Liver (tissue), 9 donors: ENCODE measurements around the gene ALK. TPM values are rescaled to one million over a fixed set of nuclear protein-coding genes. Genes with fewer than 3 reads are reported as not detected.
A peak's percentile ranks its signal among the peaks of the same experiment; 100 is the strongest.
"Not testable (repeated sequence)": the region's sequence is repeated elsewhere in the genome, so short reads cannot be mapped to it uniquely, and the experiment has no call there.

Experiments
- DNase-seq: peaks from one replicate; pipeline ENCODE4 v3.0.0-alpha.2; 2017; ENCODE audit warnings: low spot score
- H3K27ac ChIP-seq, 2 donors: one replicate each; pipeline ENCODE4 v1.7.0; 2013; ENCODE audit warnings: inconsistent platforms in 2 of 2, low read length in 2 of 2, control low read depth in 1 of 2, low read depth in 1 of 2, mild to moderate bottlenecking in 1 of 2
- H3K27me3 ChIP-seq, 4 donors: one replicate each; pipeline versions ENCODE4 v1.6.1 to v1.7.0; 2013; ENCODE audit warnings: low read length in 3 of 4, inconsistent platforms in 1 of 4, mild to moderate bottlenecking in 1 of 4, moderate library complexity in 1 of 4; ENCODE audit not compliant: control insufficient read depth in 4 of 4, insufficient read depth in 4 of 4
- H3K36me3 ChIP-seq, 4 donors: one replicate each; pipeline versions ENCODE4 v1.6.1 to v1.7.0; 2013; ENCODE audit warnings: low read length in 3 of 4, mild to moderate bottlenecking in 3 of 4, low read depth in 1 of 4, moderate library complexity in 1 of 4; ENCODE audit not compliant: control insufficient read depth in 4 of 4, insufficient read depth in 3 of 4
- H3K4me1 ChIP-seq, 4 donors: one replicate each; pipeline versions ENCODE4 v1.6.1 to v1.7.0; 2013; ENCODE audit warnings: low read length in 3 of 4, mild to moderate bottlenecking in 3 of 4, moderate library complexity in 1 of 4; ENCODE audit not compliant: control insufficient read depth in 4 of 4, insufficient read depth in 4 of 4
- H3K4me3 ChIP-seq, 3 donors: one replicate each; pipeline versions ENCODE4 v1.6.1 to v1.7.0; 2013; ENCODE audit warnings: low read length in 3 of 3, control low read depth in 1 of 3, low read depth in 1 of 3, mild to moderate bottlenecking in 1 of 3
- H3K9ac ChIP-seq, 2 donors: one replicate each; pipeline ENCODE4 v1.7.0; 2013; ENCODE audit warnings: low read length in 2 of 2, mild to moderate bottlenecking in 2 of 2, moderate library complexity in 2 of 2, control low read depth in 1 of 2, low read depth in 1 of 2
- H3K9me3 ChIP-seq, 4 donors: one replicate each; pipeline versions ENCODE4 v1.6.1 to v1.7.0; 2013; ENCODE audit warnings: low read length in 3 of 4; ENCODE audit not compliant: control insufficient read depth in 4 of 4
- EGR1 ChIP-seq, 2 donors: IDR thresholded peaks; 2 replicates each; pipeline ENCODE4 v1.6.1; 2016 to 2018; ENCODE audit warnings: antibody characterized with exemption in 2 of 2, low read depth in 2 of 2
- FOXA2 ChIP-seq: IDR thresholded peaks from 2 replicates; pipeline ENCODE4 v1.6.1; 2016; ENCODE audit warnings: antibody characterized with exemption
- GABPA ChIP-seq, 2 donors: IDR thresholded peaks in 1 of 2; conservative IDR thresholded peaks in 1 of 2; 2 replicates each; pipeline ENCODE4 v1.6.1; 2016; ENCODE audit warnings: antibody characterized with exemption in 2 of 2, mild to moderate bottlenecking in 1 of 2, moderate library complexity in 1 of 2
- HNF4G ChIP-seq: IDR thresholded peaks from 2 replicates; pipeline ENCODE4 v1.6.1; 2016; ENCODE audit warnings: antibody characterized with exemption
- JUND ChIP-seq, 2 donors: IDR thresholded peaks; 2 replicates each; pipeline ENCODE4 v1.6.1; 2016; ENCODE audit warnings: antibody characterized with exemption in 2 of 2
- RAD21 ChIP-seq, 2 donors: IDR thresholded peaks; 2 replicates each; pipeline ENCODE4 v1.6.1; 2016; ENCODE audit warnings: antibody characterized with exemption in 2 of 2, mild to moderate bottlenecking in 2 of 2
- RXRA ChIP-seq, 2 donors: IDR thresholded peaks; 2 replicates each; pipeline ENCODE4 v1.6.1; 2017 to 2018; ENCODE audit warnings: antibody characterized with exemption in 2 of 2, mild to moderate bottlenecking in 1 of 2
- SP1 ChIP-seq: IDR thresholded peaks from 2 replicates; pipeline ENCODE4 v1.6.1; 2018; ENCODE audit warnings: antibody characterized with exemption, mild to moderate bottlenecking
- WGBS: extraction: QIAGEN DNeasy Blood & Tissue Kit; methylation state at CpG from one replicate; pipeline ENCODE4 v1.1.7; 2013; 5-methylcytosine and 5-hydroxymethylcytosine counted together
- polyA plus RNA-seq, 2 donors: library from polyadenylated mRNA; stranded (reverse) in 1 of 2; unstranded in 1 of 2; fragments of 200-250 nt in 1 of 2; fragments of >200 nt in 1 of 2; fragmentation: Nextera tagmentation in 1 of 2; extraction: Ambion mirVana in 1 of 2; gene quantifications; one replicate each; pipeline versions ENCODE4 v1.2.1 to v1.2.3, GENCODE V29; 2013 to 2015
- total RNA-seq, 2 donors: library from RNA; depleted of rRNA; stranded (reverse); fragments of >200 nt; gene quantifications; one replicate each; pipeline ENCODE4 v1.2.3, GENCODE V29; 2014
- TF ChIP-seq, protein P1 (sequence below): fragments of 150-350 bp; IDR thresholded peaks from 2 replicates; pipeline ENCODE4 v1.5.1; 2017; ENCODE audit warnings: improper control_type of control experiment, low read depth, low read length; ENCODE audit not compliant: missing input control
- TF ChIP-seq, protein P2 (sequence below): IDR thresholded peaks from 2 replicates; pipeline ENCODE4 v1.6.1; 2016; ENCODE audit warnings: antibody characterized with exemption
- TF ChIP-seq, protein P3 (sequence below): IDR thresholded peaks from 2 replicates; pipeline ENCODE4 v1.6.1; 2016; ENCODE audit warnings: antibody characterized with exemption
- donor health status: healthy.
- donor health status: healthy.
- donor health status: healthy.
- donor health status: healthy.
- donor health status: healthy.

ALK gene
- total and polyA plus RNA-seq, 4 donors = under 0.01 TPM; not detected in 3

DNA sequence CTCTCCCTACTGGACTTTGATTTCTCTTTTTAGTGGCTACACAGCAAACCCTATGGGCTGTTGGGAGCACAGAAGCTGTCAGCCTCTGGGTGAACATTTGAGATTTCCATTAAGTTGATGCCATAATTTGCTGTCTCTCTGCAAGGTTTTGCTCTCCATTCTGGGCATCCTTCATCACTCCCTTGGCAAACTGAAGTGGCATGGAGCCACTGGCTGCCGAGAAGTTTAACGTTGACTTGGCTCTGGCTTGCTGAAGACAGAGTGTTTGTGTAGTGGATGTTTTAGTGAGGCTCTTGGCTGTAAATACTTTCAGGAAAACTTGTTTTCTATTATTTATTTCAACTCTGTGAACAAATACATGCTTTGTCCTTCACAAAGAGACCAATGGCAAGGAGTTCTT is 91.5 kb downstream of the ALK start:
- WGBS = 81% methylated on average over 2 of the region's 2 CpGs
- no peaks in the 10 kb centered on the region for H3K9me3 ChIP-seq
- H3K36me3 ChIP-seq = no peaks in the 10 kb centered on the region
- DNase-seq = no peak
- H3K27ac ChIP-seq = no peak overlapping the region
- no peak for TF ChIP-seq JUND (IDR thresholded peaks at IDR 0.05)
- TF ChIP-seq, protein P1, sequence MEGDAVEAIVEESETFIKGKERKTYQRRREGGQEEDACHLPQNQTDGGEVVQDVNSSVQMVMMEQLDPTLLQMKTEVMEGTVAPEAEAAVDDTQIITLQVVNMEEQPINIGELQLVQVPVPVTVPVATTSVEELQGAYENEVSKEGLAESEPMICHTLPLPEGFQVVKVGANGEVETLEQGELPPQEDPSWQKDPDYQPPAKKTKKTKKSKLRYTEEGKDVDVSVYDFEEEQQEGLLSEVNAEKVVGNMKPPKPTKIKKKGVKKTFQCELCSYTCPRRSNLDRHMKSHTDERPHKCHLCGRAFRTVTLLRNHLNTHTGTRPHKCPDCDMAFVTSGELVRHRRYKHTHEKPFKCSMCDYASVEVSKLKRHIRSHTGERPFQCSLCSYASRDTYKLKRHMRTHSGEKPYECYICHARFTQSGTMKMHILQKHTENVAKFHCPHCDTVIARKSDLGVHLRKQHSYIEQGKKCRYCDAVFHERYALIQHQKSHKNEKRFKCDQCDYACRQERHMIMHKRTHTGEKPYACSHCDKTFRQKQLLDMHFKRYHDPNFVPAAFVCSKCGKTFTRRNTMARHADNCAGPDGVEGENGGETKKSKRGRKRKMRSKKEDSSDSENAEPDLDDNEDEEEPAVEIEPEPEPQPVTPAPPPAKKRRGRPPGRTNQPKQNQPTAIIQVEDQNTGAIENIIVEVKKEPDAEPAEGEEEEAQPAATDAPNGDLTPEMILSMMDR = no peak
- H3K9ac ChIP-seq = no peak overlapping the region
- H3K4me1 ChIP-seq = no peaks in the 10 kb centered on the region
- H3K4me3 ChIP-seq = no peak overlapping the region
- peaks cover 0 to 2% (median 0%) of the 10 kb centered on the region in 4 donors for H3K27me3 ChIP-seq

DNA sequence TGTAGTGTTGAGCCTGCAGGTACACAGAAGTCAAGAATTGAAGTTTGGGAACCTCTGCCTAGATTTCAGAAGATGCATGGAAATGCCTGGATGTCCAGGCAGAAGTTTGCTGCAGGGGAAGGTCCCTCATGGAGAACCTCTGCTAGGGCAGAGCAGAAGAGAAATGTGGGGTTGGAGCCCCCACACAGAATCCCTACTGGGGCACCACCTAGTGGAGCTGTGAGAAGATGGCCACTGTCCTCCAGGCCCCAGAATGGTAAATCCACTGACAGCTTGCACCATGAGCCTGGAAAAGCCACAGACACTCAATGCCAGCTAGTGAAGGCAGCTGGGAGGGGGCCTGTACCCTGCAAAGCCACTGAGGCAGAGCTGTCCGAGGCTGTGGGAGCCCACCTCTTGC is 97.2 kb downstream of the ALK start:
- not testable (repeated sequence) for DNase-seq, H3K4me3 ChIP-seq, H3K27ac ChIP-seq, H3K9me3 ChIP-seq, H3K4me1 ChIP-seq, H3K36me3 ChIP-seq, H3K9ac ChIP-seq, H3K27me3 ChIP-seq
- peak; percentile 20 to 21 for TF ChIP-seq RAD21 (IDR thresholded peaks at IDR 0.05)
- 56% methylated on average over 1 of the region's 1 CpG for WGBS

DNA sequence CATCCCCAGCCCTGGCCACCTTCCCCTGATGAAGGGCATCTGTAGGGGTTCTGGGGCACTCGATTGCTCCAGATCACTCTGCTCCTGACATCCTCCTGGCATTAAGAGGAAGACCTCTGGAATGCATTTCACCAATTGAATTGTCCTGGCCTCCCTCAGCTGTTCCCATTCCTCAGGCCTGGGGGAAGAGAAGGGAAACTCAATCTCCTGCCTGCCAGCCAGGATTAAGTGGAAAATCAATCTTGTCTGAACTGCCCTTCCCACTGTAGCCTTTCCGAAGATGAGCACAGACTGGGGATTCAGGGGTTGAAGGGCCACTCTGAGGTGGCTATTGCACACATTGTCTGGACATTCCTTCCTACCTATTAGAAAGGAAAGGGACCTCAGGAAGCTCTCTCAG is 99.8 kb downstream of the ALK start:
- no peaks in the 10 kb centered on the region for H3K27me3 ChIP-seq
- no peak overlapping the region for H3K4me3 ChIP-seq
- TF ChIP-seq RXRA (IDR thresholded peaks at IDR 0.05) (no peak), SP1 (no peak), FOXA2 (no peak), HNF4G (no peak), GABPA (IDR thresholded peaks at IDR 0.05 in 1 of 2, conservative IDR thresholded peaks at IDR 0.05 in 1 of 2) (no peak), RAD21 (IDR thresholded peaks at IDR 0.05) (no peak), JUND (IDR thresholded peaks at IDR 0.05) (no peak), EGR1 (IDR thresholded peaks at IDR 0.05; ENCODE audit: low read depth in 2 of 2) (no peak)
- TF ChIP-seq, protein P2, sequence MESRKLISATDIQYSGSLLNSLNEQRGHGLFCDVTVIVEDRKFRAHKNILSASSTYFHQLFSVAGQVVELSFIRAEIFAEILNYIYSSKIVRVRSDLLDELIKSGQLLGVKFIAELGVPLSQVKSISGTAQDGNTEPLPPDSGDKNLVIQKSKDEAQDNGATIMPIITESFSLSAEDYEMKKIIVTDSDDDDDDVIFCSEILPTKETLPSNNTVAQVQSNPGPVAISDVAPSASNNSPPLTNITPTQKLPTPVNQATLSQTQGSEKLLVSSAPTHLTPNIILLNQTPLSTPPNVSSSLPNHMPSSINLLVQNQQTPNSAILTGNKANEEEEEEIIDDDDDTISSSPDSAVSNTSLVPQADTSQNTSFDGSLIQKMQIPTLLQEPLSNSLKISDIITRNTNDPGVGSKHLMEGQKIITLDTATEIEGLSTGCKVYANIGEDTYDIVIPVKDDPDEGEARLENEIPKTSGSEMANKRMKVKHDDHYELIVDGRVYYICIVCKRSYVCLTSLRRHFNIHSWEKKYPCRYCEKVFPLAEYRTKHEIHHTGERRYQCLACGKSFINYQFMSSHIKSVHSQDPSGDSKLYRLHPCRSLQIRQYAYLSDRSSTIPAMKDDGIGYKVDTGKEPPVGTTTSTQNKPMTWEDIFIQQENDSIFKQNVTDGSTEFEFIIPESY = no peak
- TF ChIP-seq, protein P3, sequence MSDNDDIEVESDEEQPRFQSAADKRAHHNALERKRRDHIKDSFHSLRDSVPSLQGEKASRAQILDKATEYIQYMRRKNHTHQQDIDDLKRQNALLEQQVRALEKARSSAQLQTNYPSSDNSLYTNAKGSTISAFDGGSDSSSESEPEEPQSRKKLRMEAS = no peak
- TF ChIP-seq, protein P1 = no peak
- no peak overlapping the region for H3K9ac ChIP-seq
- H3K9me3 ChIP-seq = no peaks in the 10 kb centered on the region
- peaks cover 7 to 17% (median 13%) of the 10 kb centered on the region in 4 donors for H3K4me1 ChIP-seq
- no peak overlapping the region for H3K27ac ChIP-seq
- H3K36me3 ChIP-seq = no peaks in the 10 kb centered on the region
- DNase-seq = no peak
- 83% methylated on average over 2 of the region's 2 CpGs for WGBS
